ENCODE results near the gene PCYT2. TPM values are rescaled to one million over a fixed set of nuclear protein-coding genes. Genes with fewer than 3 reads are reported as not detected.
A peak's percentile ranks its signal among the peaks of the same experiment; 100 is the strongest.

PCYT2 gene
- total RNA-seq, 6 experiments from 2014 or later, result 63.5 to 103 (median 89.3) TPM

DNA sequence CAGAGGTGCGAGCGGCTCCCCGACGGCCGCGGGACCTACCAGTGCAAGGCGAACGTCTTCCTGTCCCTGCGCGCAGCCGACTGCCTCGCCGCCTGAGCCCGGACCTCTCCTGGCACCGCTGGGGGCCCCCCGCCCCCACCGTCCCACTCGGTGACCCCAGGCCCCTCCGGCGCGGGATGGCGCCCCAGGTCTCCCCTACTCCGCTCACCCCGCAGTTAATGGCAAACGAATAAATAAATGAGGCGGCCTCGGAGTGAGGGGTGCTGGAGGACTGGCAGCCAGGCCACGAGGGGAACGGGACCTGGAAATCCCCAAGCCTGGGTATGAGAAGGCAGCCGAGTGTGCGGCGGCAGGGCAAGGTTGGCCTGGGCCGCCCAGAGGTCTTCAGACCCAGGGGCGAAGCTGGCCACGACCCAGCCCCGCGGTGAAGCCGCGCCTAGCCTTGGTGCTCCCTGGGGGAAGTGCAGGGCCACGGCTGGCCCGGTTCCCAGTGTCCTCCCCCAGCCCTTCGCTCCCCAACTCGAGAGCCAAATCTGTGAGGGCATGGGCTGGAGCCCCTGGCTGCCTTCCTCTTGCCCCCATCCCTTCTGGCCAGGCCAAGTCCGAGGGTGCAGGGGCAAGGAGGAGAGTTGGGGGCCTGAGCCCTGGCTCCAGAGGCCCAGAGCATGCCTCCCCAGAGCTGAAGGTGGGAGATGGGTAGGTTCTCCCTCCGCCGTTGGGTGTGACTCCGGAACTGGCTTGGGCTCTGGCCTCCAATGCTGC lies 8.4 kb downstream of the PCYT2 start:
- peaks cover 0 to 49% (median 15%) of the 10 kb centered on the region in 4 donors for H3K36me3 ChIP-seq
- peak overlapping the region in 1 of 3 donors; percentile 24 for H3K4me3 ChIP-seq
- H3K4me1 ChIP-seq, result peaks cover 0 to 25% (median 5%) of the 10 kb centered on the region in 4 donors
- intact Hi-C loops (cut with DNase I), result no loop called here
- no peaks in the 10 kb centered on the region for H3K9me3 ChIP-seq
- H3K27ac ChIP-seq, result no peak overlapping the region
- DNase-seq (peak in 2 of 3 donors; percentile 44 to 57), ATAC-seq (peak; percentile 25 to 49 (median 40))
- 8% methylated on average over 19 of the region's 47 CpGs for WGBS (ENCODE audit: insufficient coverage, low coverage, low lambda C conversion rate, missing lambda C conversion rate)
- no peaks in the 10 kb centered on the region for H3K27me3 ChIP-seq
- TF ChIP-seq, protein P1, sequence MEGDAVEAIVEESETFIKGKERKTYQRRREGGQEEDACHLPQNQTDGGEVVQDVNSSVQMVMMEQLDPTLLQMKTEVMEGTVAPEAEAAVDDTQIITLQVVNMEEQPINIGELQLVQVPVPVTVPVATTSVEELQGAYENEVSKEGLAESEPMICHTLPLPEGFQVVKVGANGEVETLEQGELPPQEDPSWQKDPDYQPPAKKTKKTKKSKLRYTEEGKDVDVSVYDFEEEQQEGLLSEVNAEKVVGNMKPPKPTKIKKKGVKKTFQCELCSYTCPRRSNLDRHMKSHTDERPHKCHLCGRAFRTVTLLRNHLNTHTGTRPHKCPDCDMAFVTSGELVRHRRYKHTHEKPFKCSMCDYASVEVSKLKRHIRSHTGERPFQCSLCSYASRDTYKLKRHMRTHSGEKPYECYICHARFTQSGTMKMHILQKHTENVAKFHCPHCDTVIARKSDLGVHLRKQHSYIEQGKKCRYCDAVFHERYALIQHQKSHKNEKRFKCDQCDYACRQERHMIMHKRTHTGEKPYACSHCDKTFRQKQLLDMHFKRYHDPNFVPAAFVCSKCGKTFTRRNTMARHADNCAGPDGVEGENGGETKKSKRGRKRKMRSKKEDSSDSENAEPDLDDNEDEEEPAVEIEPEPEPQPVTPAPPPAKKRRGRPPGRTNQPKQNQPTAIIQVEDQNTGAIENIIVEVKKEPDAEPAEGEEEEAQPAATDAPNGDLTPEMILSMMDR (IDR thresholded peaks at IDR 0.05), result no peak
- no peak for TF ChIP-seq POLR2A (IDR thresholded peaks at IDR 0.05)

GRCh38 chr17:81902023-81902652 lies 9.1 kb downstream of the PCYT2 start, which contains the start of gene NPB:
TSS of gene NPB (plus strand) at chr17:81902238. CDS start at chr17:81902278, 40 bp downstream.
- ATAC-seq (peak; percentile 45 to 63 (median 50)), DNase-seq (peak; percentile 33 to 64 (median 55))
- H3K27ac ChIP-seq, result no peak within 1 kb of the TSS
- peak; percentile 32 for TF ChIP-seq POLR2A (IDR thresholded peaks at IDR 0.05)
- TF ChIP-seq, protein P1 (IDR thresholded peaks at IDR 0.05), result no peak
- intact Hi-C loops (cut with DNase I), result no loop called here
- 2% methylated on average over 11 of the region's 79 CpGs for WGBS (ENCODE audit: insufficient coverage, low coverage, low lambda C conversion rate, missing lambda C conversion rate)
- peaks cover 0 to 21% (median 5%) of the 10 kb centered on the region in 4 donors for H3K4me1 ChIP-seq
- H3K36me3 ChIP-seq, result peaks cover 0 to 49% (median 12%) of the 10 kb centered on the region in 4 donors
- peak within 1 kb of the TSS in 2 of 3 donors; percentile 18 to 24 for H3K4me3 ChIP-seq
- no peaks in the 10 kb centered on the region for H3K27me3 ChIP-seq
- H3K9me3 ChIP-seq, result no peaks in the 10 kb centered on the region

DNA sequence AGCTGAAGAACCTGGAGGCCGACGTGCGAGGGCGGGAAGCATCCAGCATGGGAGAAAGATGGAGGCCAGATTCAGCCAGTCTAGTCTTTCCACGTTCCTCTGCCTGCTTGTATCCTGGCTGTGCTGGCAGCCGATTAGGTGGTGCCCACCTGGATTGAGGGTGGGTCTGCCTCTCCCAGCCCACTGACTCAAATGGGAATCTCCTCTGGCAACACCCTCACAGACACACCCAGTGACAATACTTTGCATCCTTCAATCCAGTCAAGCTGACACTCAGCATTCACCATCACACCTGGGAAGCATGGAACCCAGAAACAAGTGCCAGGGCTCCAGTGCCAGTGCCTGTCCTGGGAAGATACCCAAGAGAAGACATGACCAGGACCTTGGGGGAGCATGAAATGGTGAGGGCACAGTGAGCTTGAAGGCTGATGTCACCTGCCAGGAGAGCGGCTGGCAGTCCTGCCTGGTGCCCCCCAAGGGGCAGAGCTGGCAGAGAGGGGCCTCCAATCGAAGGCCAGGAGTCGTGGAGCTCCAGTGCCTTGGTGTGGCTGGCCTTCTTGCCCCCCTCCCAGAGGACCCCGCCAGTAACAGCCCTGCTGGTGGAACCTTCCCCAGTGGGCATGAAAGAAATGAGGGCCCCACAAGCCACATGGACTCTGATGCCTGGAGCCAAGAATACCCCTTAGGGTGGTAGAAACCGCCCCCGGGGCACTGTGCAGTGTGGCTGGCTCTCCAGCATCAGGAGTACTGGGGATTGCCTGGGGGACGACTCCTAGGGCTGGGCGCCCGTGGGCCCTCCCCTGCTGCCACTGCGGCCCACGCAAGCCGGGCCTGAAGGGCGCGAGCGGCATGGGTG lies 9.8 kb downstream of the PCYT2 start:
- Histone ChIP-seq H3K4me3 (peak overlapping the region in 1 of 3 donors; percentile 24), H3K27ac (no peak overlapping the region), H3K4me1 (peaks cover 0 to 21% (median 5%) of the 10 kb centered on the region in 4 donors), H3K36me3 (peaks cover 0 to 42% (median 11%) of the 10 kb centered on the region in 4 donors), H3K9me3 (no peaks in the 10 kb centered on the region), H3K27me3 (no peaks in the 10 kb centered on the region)
- TF ChIP-seq POLR2A (IDR thresholded peaks at IDR 0.05), result no peak
- TF ChIP-seq, protein P1 (IDR thresholded peaks at IDR 0.05), result no peak
- WGBS (ENCODE audit: insufficient coverage, low coverage, low lambda C conversion rate, missing lambda C conversion rate), result 86% methylated on average over 6 of the region's 21 CpGs
- intact Hi-C loops (cut with DNase I), result no loop called here
- peak in 2 of 4 donors; percentile 1 to 8 for ATAC-seq
- no peak for DNase-seq

- peak; percentile 18 for TF ChIP-seq POLR2A (IDR thresholded peaks at IDR 0.05)
- TF ChIP-seq, protein P1 (IDR thresholded peaks at IDR 0.05), result no peak
- Histone ChIP-seq H3K4me1 (peaks cover 0 to 21% (median 5%) of the 10 kb centered on the region in 4 donors), H3K36me3 (peaks cover 0 to 41% (median 10%) of the 10 kb centered on the region in 4 donors), H3K4me3 (no peak overlapping the region), H3K27me3 (no peaks in the 10 kb centered on the region), H3K9me3 (no peaks in the 10 kb centered on the region), H3K27ac (no peak overlapping the region)
- intact Hi-C loops (cut with DNase I), result no loop called here
- ATAC-seq (no peak), DNase-seq (no peak)
- 80% methylated on average over 6 of the region's 18 CpGs for WGBS (ENCODE audit: insufficient coverage, low coverage, low lambda C conversion rate, missing lambda C conversion rate)
Measured at GRCh38 chr17:81900181-81900820, 10.9 kb downstream of the PCYT2 start.

Measured in right lobe of liver (tissue), 6 donors.